Inflammatory macrophage treated with lipopolysaccharide for 4 hours (primary cell): Measurements from ENCODE around the gene CD28.
A peak's percentile ranks its signal among the peaks of the same experiment; 100 is the strongest.
"Not testable (repeated sequence)": the region's sequence is repeated elsewhere in the genome, so short reads cannot be mapped to it uniquely, and the experiment has no call there.

Experiments used
- DNase-seq: peaks from one replicate; pipeline ENCODE4 v3.0.0-alpha.2; 2020

Gene CD28

GRCh38 chr2:203750346-203751068 is 44.1 kb downstream of the CD28 start:
- no peak for DNase-seq

DNA sequence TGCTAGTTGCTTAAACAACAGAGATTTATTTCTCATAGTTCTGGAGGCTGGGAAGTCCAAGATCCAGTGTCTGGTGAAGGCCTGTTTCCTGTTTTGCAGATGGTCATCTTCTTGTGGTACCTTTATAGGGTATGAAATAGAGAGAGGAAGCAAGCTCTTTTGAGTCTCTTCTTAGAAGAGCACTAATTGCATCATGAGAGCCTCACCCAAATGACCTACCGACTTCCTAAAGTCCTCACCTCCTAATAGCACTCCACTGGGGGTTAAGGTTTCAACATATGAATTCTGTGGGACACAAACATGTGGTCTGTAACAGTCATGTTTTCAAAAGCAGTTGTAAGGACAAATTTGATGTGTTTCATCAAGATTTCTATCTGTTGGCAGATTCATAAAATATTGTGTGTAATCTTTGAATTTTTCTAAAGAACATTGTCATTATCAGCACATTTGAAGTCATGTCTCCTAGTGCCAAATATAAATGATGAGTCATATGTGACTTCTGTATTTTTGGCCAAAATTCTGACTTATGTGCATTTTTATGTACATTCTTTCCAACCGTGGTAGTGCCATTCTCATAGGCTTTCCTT is 45.3 kb downstream of the CD28 start:
- DNase-seq, result peak; percentile 88

DNA sequence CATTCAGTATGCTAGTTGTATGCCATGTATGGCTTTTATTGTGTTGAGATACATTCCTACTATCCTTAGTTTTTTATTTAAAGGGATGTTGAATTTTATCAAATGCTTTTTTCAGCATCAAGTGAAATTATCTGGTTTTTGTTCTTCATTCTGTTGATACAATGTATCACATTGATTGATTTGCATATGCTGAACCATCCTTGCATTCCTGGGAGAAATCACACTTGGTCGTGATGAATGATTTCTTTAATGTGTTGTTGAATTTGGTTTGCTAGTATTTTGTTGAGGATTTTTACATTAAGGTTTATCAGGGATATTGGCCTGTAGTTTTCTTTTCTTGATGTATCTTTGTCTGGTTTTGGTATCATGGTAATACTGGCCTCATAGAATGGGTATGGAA is 49.7 kb downstream of the CD28 start:
- no peak for DNase-seq

DNA sequence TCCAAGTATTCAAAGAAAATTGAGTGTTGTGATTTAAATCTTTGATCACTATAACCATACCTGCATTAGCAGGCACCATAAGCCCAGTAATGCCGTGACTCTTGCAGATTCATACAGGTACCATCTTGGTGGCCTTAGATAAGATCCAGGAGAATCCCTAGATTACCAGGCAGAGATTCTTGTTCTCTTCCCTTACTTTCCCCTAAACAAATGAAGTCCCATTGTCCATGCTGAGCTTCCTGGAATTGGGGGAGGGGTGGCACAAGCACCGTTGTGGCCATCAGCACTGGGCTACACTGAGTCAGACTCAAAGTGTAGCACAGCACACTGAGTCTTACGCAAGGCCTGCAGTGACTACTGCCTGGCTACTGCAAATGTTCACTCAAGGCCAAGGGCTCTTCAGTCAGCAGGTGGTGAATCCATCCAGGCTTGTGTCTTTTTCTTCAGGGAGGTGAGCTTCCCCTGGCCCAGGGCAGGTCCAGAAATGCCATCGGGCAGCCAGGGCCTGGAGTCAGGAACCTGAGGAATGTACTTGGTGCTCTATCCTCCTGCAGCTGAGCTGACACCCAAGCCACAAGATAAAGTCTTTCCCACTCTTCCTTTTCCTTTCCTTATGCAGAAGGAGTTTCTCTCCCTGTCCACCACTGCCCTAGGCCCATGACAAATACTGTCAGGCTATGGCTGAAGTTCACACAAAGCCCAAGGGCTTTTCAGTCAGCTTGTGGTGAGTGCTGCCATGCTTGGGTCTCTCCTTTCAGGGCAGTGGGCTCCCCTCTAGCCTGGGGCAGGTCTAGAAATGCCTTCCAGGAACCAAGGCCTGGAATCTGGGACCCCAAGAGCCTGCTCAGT is 52.6 kb downstream of the CD28 start:
- peak; percentile 48 for DNase-seq

- no peak for DNase-seq
Measured at GRCh38 chr2:203759690-203760365, 53.4 kb downstream of the CD28 start.

DNA sequence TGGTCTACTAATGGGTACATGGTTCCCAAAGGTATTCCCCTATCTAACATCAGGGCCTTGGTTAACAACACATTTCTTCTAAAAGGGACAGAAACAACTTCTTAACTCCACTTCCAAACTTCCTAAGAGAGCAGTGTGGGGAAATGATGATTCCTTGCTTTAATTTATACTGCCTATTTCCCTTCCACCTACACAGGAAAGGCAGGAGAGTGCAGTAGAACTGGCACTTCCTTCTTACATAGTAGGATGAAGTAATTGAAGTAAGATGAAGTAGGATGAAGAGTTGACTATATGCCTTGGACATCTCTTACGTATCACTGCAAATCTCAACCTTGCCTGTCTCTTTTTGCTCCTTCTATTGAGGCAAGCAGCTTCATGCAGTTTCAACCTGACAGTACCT is 54.7 kb downstream of the CD28 start:
- peak; percentile 50 for DNase-seq

DNA sequence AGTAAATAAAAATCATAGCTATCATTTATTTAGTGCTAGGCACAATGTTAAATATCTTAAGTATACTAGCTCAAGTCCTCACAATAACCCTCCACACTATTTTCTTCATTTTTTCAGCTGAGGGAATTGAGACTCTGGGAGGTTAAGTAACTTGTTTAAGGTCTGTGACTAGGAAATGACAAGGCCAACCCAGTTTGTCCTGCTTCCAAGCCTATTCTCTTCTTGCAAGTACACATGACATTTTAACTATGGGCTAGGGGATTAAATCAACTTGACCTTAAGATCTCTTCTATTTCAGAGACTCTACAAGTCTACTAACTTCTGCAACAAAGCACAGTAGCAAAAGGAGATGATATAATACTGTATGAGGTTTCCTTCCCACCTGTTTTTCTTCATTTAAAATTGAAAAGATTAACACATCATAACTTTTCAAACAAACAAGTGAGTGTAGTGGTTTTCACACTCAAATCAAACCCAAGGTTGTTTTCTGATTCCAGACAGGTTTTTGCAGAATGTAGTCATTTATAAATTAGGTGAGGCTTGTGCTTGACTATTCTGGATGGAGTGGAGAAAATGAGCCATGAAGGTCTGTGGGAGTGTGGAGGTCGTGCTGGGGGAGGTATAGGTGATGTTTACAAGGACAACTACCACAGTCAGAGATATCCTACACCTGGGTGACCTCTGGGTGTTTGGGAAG is 57.0 kb downstream of the CD28 start:
- DNase-seq, result no peak

- no peak for DNase-seq
Measured at GRCh38 chr2:203763938-203764664, 57.7 kb downstream of the CD28 start.

GRCh38 chr2:203772456-203773165 is 66.2 kb downstream of the CD28 start:
- no peak for DNase-seq

DNA sequence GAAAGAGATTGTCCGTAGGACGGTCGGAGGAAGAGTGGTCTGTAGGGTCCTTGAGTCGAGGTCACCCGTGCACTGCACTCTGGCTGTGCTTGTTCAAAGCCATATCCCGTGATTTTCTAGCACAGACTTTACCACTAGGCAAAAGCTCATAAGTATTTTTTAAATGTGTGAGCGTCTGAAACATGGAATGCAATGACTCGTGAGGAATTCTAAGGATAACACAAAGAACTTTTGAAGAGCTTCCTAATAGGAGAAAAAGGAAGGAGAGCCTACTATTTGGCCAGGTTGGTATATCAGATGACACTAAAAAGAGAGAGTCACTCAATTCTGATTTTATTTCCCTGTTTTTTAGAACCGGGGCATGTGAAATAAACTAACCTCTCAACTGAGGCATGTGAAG is 68.3 kb downstream of the CD28 start:
- no peak for DNase-seq

DNA sequence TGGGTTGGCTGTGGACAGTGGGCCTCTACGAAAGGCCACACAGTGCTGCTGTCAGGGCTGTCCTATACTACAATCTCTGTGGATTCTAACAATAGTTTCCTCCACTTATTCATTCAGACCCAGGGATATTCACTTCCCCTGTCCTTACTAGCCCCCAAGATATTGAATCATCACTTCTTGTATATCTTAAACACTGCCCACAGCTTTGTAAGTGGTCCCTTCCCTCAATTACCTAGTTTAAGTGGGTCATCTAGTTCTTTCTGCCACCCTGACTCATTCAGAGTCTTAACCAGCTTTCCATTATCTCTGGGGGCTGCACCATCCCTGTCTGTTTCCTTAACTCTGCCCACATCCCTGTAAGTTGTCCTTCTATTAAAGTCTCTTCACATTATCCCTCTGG is 69.2 kb downstream of the CD28 start:
- DNase-seq, result no peak

DNA sequence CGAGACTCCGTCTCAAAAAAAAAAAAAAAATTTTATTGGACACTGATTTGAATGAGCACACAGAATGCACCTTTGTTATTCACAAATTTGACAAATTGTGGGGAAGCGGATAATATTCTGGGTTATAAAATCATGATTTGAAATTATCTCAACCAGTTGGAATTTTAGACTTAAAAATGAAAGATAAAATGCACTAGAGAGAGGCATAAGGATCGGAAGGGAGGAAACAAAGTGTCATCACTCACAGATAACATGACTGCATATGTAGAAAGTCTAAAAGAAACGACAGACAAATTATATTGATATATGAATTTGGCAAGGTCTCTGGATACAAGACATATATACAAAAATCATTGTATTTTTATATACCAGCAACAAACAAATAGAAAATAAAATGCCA is 70.6 kb downstream of the CD28 start:
- DNase-seq, result no peak

- not testable (repeated sequence) for DNase-seq
Measured at GRCh38 chr2:203779477-203780073, 73.1 kb downstream of the CD28 start.

DNA sequence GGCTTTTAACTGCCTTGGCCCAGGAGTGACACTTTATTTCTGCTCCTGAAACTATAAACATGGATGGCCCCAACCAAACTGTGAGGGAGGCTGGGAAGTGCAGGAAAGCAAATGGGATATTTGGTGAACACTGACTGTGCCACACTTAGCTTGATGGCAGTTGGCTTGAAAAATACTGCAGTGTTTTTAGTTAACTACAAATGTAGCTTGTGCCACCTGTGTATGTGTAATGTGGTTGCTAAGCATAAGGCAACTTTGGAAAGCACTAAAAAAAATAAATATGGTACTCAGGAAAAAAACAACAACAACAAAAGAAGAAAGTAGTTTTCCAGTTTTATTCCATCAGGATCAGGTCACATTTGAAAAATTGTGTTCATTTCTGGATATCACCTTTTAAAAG is 73.8 kb downstream of the CD28 start:
- DNase-seq, result no peak

GRCh38 chr2:203781151-203781550 is 74.7 kb downstream of the CD28 start:
- peak; percentile 60 for DNase-seq

DNA sequence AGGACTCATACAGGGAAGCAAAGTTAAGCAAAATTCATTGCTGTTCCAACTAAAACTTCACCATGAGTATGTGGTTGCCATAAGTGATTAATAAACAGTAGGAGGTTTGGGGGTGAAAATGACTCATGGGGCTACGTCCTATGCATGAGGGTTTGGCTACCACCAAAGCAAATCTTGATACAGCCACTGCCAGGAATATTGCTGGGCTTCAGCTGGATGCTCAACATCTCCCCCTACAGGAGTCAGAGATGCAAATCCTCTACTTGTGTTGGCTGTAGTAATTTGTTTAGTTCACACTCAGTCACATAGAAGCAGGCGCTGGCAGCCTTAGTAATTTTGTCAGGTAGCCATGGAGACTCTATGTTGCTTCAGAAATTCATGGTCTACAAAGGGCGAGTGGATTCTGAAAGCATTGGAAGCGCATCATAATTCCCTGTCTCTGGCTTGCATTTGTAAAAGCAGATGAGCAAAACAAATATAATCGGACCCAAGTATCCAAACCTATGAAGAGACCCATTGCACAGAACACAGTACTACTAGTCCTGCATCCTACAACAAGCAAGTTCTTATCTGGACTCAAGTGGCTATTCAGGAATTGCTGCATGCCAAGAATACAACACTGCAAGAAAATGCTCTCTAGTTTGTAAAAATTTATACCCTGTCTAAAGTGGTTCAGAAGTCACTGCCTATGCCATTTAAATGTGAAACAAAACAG is 76.0 kb downstream of the CD28 start:
- DNase-seq, result peak; percentile 79

- DNase-seq, result no peak
Measured at GRCh38 chr2:203783496-203784203, 77.2 kb downstream of the CD28 start.

DNA sequence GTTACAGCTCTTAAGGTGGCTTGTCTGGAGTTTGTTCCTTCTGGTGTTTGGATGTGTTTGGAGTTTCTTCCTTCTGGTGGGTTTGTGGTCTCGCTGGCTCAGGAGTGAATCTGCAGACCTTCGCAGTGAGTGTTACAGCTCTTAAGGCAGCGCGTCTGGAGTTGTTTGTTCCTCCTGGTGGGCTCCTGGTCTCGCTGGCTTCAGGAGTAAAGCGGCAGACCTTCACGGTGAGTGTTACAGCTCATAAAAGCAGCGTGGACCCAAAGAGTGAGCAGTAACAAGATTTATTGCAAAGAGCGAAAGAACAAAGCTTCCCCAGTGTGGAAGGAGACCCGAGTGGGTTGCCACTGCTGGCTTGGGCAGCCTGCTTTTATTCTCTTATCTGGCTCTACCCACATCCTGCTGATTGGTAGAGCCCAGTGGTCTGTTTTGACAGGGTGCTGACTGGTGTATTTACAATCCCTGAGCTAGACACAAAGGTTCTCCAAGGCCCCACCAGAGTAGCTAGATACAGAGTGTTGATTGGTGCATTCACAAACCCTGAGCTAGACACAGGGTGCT is 78.4 kb downstream of the CD28 start:
- DNase-seq, result not testable (repeated sequence)
